NCI-H1048 (cell line): ENCODE measurements around the gene BHLHE23.

Source experiments
- DNase-seq: peaks from one replicate; lab custom pipeline; 2025; lab: John Stamatoyannopoulos, UW

Gene BHLHE23

DNA sequence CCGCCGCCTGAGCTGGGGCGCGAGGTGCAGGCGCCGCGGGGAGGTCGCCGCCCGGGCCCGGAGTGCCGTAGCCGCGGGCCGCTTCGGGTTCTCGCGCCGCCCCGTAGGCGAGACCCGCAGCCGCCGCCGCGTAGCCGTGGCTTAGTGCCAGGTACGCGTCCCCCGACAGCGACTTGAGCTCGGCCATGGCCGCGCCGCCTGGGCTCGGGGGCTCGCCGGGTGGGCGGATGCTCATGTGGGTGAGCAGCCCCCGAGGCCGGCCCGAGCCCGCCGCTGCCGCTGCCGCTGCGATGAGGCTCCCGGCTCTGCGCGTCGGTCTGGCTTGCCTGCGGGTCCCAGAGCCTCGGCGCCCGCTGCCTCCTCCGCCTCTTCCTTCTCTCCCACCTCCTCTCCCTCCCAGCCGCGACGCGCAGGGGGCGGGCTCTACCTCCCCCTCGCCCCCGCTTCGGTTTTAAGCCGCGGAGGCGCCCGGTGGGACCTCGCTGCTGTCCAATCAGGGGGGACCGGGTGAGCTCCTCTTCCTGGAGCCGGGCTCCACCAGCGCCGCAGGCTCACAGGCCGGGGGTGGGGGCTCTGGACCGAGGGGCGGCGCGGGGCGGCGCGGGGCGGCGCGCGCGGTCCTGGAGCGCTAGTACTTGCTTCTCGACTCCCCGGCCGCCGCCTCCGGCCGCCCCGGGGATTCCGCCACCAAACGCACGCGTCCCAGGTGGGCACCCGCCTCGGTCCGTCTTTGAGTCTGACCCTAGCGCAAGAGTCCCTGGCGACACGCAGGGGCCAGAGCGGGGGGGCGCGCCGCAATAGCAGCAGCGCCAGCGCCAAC is at the start of gene BHLHE23:
BHLHE23 (minus strand) TSS at position 425 of the 820 bp plus-strand sequence; CDS start at position 235, 190 bp downstream.
- DNase-seq: no peak

DNA sequence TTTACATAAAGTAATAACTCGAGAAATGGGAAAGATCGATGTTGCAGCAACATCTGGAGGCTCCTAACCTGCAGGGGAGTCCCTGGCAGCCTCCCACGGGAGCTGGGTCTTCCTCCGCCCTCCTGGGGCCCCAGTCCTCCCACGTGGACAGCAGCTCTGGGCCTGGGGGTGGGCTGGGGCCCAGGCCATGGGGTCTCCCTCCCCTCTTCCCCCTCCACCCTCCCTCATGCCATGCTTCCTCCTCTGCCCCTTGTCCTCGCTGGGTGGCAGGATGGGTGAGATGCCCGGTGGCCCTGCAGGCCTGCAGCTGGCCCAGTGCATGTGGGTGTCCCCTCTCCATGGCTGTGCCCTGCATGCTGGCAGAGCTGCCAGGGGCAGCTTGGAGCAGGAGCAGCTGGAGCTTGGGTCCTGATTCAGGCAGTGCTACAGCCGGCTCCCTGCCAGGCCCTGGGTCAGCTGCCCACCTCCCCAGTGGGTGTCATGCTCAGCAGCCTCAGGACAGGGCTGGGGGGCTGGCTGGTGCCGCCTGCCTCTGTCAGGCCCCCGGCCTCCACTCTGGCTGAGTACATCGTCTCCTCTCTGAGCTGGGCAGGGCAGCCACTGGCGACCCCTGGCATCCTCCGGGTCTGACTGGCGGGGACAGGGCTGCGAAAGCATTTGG is 48.9 kb upstream of the BHLHE23 start:
- DNase-seq: no peak

DNA sequence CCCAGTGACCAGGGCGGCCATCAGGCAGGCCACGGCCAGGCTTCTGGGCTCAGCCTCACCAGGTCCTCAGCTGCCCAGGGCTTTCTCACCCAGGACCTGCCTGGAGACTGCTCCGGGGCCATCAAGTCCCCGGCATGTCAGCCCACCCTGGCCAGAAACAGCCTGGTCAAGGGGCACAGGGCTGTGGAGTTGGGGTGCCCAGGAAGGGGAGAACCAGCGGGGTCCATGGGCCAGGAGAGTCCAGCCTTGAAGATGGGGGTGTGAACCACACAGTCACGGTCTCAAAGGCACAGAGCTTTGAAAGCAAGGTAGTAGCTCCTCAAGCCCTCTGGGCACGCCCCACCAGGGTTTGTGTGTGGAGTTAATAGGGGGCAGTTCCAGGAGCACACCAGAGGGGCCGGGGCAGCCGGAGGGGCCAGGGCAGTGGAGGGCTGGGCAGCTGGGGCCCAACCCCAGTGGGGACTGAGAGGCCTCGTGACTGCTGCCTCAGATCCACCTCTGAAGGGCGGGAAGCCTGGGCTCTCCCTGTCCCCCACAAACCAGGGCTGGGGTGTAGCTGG is 48.0 kb upstream of the BHLHE23 start:
- DNase-seq: no peak

DNA sequence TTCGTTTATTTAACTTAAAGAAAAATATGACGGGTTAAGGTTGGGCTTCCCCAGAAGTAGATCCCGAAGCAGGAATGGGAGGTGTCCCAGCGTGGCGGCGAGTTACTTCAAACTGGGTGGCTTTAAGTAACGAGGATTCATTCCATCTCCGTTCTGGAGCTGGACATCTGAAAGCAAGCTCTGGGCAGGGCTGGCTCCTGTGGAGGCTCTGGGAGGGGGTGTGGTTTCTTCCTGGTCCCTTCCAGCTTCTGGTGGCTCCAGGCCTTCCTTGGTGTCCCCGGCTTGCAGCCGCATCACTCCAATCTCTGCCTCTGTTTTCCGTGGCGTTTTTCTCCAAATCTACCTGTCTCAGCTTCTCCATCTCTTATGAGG is 47.3 kb upstream of the BHLHE23 start:
- no peak for DNase-seq

DNA sequence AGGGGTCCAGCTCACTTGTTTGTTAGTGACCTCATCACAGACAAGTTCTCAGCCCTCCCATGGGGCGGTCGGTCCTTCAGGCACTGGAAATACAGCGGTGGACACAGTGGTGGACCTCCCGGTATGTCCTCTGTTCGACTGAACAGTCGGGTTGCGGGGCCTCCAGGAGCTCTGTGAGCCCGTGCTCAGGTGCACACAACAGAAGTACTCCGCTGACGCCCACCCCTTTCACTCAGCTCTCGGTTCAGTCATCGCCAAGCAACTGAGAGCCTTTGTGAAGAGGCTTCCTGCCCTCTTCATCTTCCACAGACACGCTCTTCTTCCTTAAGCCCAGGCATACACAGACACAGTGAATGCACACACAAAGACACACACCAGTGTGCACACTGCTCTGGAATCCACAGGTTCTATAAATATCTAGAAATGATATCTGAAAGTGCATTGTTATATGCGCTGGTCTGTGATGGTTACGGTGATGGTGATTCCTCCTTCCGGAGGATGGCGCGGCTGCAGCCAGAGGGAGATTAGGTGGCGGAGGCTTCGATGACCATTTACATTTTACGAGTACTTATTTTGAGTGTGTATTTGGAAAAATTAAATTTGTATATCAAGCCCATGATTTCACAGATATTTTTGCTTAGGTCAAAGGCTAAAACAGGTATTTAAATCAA is 46.8 kb upstream of the BHLHE23 start:
- DNase-seq: no peak

DNA sequence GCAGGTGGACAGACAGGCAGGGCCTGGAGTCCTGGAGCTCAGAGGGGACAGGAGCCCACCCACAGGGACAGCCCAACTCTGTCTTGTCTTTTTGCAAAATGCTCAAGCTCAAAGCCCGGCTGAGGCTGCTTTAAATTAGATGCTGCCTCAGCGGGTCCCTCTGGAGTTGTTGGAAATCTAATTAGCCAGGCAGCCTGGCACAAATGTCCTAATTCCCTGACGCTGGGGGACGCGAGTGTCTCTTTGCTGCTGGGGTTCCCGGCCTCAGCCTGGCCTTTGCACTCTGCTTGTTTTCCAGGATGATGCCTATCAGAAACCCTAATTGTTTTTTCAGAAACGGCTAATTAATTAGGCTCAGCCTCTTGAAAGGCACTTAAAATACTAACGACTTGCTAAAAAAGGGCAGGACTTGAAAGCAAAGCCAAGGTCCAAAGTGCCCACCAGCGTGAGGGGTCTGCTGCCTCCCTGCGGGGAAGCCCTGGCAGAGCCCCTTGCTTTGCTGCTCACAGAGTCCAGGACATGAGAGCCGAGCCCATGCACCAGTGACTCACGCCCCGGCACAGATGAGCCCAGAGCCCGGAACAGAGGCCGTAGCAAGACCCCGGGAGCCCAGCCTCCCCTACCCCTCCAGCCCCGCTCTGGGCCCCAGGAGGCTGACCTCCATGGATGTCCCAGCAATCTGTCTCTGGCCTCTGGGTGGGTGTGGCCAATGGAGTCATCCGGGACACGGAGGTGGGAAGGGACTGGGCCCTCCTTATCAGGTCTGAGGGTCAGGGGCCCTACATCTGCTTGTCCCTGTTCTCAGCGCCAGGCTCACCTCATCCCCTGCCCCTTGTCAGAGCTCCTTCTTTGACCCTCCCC is 46.0 kb upstream of the BHLHE23 start:
- DNase-seq: no peak

DNA sequence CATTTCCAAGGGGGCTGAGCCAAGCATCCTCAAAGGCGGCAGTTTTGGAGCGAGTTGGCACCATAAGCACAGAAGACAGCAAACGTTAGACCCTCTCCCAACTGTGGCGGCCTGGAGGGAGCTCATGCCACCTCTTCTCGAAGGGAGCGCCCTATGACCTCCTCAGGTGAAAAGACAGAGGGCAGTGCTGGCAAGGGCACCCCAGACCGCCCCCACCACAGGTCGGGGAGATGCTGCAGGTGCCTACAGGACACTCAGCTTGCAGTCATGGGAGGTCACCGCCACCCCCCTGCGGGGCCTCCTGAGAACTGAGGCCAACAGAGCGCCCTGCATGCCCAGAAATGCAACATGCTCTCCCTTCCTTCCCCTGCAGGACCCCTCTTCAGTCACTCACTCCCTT is 45.1 kb upstream of the BHLHE23 start:
- DNase-seq: no peak

DNA sequence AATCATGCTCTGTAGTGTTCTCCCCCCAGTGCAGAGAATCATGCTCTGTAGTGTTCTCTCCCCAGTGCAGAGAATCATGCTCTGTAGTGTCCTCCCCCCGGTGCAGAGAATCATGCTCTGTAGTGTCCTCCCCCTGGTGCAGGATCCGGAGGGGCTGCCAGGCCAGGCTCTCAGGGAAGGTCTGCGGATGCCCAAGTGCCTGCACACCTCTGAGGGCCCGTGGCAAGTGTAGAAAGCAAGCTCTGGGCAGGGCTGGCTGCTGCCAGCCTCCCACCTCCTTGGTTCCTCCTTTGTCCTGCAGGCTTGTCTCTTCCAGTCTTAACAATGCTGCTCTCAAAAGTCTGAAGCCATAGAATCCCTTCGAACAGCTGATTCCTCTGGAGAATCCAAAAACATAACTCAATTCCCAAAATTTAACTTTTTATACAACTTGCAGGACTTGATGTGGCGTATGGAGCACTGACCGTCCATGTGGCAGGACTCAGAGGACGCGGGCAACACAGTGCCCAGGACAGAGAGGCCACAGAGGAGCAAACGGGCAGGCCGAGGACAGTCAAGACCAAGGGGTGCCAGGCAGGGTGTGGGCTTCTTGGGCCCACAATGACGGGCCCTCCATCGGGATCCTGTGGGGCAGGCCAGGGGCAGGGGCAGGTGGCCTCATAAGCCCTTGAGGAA is 44.6 kb upstream of the BHLHE23 start:
- DNase-seq: no peak

DNA sequence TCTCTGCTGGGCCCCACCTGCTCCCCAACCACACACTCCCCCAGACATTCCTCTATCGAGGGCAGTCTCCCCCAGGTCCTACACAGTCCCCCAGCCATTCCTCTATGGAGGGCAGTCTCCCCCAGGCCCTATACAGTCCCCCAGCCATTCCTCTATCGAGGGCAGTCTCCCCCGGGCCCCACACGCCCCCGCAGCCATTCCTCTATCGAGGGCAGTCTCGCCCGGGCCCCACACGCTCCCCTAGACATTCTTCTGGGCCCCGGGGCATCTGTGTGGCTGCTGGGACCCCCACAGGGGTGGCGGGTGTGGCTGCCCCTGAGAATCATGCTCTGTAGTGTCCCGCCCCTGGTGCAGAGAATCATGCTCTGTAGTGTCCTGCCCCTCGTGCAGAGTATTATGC is 43.6 kb upstream of the BHLHE23 start:
- no peak for DNase-seq

DNA sequence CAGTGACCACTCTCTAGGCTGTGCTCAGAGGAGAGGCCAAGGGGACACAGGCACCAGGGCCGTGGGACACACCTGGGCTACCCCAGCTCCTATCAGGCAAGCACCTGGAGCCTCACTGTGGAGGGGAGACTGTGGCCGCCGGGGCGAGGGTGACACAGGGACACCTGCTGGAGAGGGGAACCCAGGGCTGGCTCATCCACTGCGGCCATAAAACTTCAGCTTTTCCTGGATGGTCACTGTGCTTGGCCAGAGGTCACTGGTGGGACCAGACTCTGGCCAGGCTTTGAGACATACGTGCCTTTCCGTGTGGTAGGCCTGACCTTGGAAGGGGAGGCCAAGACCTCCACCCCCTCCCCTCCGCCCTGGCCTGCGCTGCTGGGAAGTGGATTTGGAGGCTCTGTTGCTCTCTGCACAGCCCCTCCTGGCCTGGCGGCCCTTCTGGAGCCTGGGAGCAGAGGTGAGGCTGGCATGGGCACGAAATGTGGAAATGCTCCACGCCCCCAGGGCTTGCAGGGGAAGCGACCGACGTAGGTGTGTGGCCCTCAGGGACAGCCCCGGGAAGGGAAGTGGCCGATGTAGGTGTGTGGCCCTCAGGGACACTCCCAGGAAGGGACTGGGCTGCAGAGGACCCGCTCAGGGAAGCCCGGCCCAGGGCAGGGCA is 42.9 kb upstream of the BHLHE23 start:
- DNase-seq: no peak

DNA sequence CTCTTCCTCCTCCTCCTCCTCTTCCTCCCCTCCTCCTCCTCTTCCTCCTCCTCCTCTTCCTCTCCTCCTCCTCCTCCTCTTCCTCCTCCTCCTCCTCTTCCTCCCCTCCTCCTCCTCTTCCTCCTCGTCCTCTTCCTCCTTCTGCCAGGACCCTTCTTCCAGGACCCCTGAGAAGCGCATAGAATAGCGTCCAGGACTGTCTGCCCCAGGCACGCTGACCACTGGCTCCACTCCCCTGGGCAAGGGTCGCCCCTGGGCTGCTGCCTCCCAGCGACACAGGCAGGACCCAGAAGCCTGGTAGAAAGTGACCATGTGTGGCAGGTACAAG is 42.4 kb upstream of the BHLHE23 start:
- DNase-seq: no peak

DNA sequence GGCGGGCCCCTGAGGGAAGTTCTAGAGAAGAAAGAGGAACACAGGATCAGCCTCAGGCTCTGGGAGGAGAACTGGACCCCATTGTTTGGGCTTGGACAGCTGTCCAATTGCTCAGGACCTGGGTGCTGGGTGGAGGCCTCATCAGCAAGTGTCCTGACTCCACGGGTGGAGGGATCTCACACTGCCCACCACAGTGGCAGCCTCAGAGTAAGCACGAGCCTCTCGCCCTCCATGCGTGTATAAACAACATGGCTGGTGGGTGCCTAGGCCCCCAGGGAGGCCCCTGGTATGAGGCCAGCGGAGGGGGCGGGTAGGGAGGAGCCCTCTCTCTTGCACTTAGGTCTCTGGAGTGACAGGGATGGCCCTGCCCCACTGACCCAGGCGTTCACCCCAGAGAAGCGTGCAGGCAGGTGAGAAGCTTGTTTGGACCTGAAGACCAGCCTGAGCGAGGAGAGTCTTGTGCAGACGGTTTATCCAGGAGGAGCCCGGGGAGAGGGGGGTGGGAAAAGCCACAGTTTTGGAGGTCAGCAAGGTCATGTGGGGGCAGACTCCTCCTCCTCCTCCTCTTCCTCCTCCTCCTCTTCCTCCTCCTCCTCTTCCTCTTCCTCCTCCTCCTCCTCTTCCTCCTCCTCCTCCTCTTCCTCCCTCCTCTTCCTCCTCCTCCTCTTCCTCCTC is 41.9 kb upstream of the BHLHE23 start:
- no peak for DNase-seq

DNA sequence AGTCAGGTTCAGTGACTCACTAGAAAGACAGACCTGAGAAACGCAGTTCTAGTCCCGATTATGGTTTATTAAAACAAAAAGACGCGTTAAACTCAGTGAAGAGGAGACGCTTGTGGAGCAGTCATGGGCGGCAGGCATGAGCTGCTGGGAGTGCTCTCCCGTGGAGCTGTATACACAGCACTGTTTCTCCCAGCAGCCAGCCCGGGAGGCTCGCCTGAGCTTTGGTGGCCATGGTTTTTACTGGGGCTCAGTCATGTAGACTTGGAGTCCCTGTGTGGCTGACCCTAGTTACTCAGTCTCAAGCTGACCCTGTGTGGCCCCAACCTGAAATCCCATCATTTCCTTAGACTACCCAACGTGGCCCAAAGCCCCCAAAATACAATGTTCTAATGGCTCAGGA is 41.2 kb upstream of the BHLHE23 start:
- no peak for DNase-seq

DNA sequence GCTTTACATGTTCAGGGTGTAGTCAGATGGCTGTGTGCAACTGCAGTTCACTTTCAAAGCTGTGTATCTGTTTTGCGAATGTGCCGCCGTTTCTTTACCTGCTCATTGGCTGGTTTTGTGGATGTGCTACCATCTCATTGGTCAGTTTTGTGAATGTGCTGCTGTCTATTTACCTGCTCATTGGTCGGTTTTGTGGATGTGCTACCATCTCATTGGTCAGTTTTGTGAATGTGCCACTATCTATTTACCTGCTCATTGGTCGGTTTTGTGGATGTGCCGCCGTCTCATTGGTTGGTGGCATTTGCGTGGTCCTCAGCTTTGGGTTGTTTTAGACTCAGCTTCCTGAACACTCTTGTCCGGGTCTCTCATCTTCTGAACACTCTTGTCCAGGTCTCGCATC is 40.5 kb upstream of the BHLHE23 start:
- no peak for DNase-seq

DNA sequence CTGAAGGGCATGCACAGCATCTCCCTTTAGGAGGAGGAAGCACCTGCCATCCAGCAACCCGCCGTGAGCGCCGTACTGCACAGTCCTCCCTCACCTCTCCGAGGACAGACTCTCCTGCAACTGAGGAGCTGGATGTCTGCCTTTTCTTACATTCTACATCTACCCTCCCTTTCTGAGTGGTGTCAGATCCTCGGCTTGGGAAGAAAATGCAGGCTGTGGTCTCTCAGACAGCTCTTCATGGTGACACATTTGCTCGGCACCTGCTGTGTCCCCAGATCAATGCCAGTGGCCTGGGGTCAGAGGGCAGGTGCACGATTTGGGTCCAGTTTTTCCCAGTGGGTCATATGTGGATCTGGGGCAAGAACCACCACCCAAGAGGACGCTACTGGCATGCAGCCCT is 40.1 kb upstream of the BHLHE23 start:
- no peak for DNase-seq

DNA sequence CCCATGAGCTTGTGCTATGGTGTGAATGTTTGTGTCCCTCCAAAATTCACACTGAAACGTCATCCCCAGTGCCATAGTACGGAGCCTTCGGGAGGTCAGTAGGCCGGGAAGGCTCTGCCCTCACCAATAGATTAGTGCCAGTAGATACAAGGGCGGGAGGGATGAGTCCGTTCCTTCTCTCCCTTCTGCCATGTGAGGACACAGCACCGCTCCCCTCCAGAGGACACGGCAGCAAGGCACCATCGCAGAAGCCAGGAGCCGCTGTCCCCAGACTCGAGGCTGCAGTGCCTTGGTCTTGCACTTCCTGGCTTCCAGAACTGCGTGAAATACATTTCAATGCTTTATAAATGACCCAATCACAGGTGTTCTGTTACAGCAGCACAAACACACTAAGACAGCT is 39.2 kb upstream of the BHLHE23 start:
- no peak for DNase-seq

DNA sequence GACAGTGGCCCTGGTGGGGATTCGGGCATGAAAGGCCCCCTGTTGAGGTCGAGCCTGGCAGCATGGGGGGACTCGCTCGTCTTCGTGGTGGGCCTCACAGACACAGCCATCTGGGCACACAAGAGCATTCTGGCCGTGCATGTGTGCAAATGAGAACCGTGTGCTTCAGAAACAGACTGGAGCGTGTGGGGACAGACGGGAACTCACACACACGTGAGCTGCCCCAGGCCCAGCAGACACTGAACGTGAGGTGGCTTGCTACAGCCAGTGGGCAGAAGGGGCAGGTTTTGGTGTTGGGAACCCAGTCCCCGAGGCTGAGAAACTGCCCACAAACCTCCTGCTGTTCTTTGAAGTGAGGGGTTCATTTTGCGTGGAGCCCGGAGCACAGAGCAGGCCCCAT is 38.6 kb upstream of the BHLHE23 start:
- DNase-seq: no peak

DNA sequence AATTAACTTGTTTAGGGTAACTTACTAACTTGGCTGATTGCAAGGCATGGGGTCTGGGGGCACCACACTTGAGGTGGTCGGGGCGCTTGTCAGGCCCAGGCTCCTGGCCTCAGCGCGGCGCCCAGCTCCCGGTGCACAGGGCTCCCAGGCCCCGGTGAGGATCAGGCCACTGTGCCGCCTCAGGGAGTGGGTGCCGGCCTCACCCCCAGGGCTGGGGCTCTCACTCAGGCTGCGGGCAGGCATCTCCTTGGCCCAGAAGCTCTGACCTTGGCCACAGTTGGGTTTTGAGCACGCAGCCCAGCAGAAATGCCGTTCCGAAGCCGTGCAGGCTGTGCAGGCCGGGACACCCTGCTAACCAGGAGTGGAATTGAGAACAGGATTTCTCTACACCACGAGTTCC is 37.8 kb upstream of the BHLHE23 start:
- DNase-seq: no peak

DNA sequence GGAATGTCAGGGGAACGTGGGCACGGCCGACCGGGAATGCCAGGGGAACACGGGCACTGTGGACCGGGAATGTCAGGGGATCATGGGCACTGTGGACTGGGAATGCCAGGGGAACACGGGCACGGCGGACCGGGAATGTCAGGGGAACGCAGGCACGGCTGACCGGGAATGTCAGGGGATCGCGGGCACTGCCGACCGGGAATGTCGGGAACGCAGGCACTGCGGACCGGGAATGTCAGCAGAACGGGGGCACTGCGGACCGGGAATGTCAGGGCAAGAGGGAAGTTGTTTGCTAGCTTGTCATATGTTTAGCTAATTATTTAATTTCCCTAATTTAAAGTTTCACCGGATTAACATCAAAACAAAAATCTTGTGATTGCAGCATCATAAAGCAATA is 37.4 kb upstream of the BHLHE23 start:
- no peak for DNase-seq
